Esophagus squamous epithelium (tissue), 4 donors: ENCODE results near the gene CD59.

Source experiments
- POLR2A ChIP-seq, 4 donors: fragments of 450-650 bp; IDR thresholded peaks; one replicate each; pipeline ENCODE4 v1.6.1; 2017; ENCODE audit warnings: antibody characterized with exemption in 4 of 4, mild to moderate bottlenecking in 4 of 4, moderate library complexity in 3 of 4
- TF ChIP-seq, protein P1 (sequence below), 6 experiments: fragments of 450-650 bp in 4 of 6; fragments of 200-600 bp in 2 of 6; sonication (generic) in 2 of 6; IDR thresholded peaks; one replicate each; pipeline ENCODE4 v1.5.1; 2016 to 2019; ENCODE audit warnings: antibody characterized with exemption in 6 of 6, mild to moderate bottlenecking in 4 of 6, moderate library complexity in 4 of 6

DNA sequence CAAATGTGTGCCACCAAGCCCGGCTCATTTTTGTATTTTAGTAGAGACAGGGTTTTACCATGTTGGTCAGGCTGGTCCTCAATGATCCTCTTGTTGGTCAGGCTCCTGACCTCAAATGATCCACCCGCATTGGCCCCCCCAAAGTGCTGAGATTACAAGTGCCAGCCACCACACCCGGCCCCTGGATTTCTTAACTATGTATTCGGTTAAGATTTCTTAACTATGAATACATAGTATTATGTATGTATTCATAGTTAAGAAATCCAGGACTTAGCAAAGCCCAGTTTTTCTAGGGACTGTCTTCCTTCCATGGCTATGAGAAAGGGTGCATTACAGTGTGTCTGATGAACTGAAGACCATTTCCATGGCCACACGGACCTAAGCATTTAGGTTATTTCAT lies 37.3 kb downstream of the CD59 start:
- TF ChIP-seq, protein P1, sequence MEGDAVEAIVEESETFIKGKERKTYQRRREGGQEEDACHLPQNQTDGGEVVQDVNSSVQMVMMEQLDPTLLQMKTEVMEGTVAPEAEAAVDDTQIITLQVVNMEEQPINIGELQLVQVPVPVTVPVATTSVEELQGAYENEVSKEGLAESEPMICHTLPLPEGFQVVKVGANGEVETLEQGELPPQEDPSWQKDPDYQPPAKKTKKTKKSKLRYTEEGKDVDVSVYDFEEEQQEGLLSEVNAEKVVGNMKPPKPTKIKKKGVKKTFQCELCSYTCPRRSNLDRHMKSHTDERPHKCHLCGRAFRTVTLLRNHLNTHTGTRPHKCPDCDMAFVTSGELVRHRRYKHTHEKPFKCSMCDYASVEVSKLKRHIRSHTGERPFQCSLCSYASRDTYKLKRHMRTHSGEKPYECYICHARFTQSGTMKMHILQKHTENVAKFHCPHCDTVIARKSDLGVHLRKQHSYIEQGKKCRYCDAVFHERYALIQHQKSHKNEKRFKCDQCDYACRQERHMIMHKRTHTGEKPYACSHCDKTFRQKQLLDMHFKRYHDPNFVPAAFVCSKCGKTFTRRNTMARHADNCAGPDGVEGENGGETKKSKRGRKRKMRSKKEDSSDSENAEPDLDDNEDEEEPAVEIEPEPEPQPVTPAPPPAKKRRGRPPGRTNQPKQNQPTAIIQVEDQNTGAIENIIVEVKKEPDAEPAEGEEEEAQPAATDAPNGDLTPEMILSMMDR (IDR thresholded peaks at IDR 0.05), result no peak
- TF ChIP-seq POLR2A (IDR thresholded peaks at IDR 0.05), result no peak
